Inferior parietal cortex (tissue), 1 donor: Measurements from ENCODE around the gene SCAND1.
A peak's percentile ranks its signal among the peaks of the same experiment; 100 is the strongest.
"Not testable (repeated sequence)": the region's sequence is repeated elsewhere in the genome, so short reads cannot be mapped to it uniquely, and the experiment has no call there.

Source experiments
- DNase-seq: peaks from one replicate; pipeline ENCODE4 v3.0.0-alpha.2; 2016; ENCODE audit errors: extremely low spot score

The SCAND1 gene

GRCh38 chr20:35954200-35954906 is at the start of gene SCAND1:
SCAND1 (minus strand) TSS chr20:35954502; CDS start chr20:35954284, 218 bp downstream.
- DNase-seq: peak; percentile 97

- DNase-seq: no peak
Observed at GRCh38 chr20:36004045-36004444, 49.7 kb upstream of the SCAND1 start.

GRCh38 chr20:36002855-36003254 is 48.6 kb upstream of the SCAND1 start:
- DNase-seq: no peak

- not testable (repeated sequence) for DNase-seq
Observed at GRCh38 chr20:36001331-36001730, 47.0 kb upstream of the SCAND1 start.

DNA sequence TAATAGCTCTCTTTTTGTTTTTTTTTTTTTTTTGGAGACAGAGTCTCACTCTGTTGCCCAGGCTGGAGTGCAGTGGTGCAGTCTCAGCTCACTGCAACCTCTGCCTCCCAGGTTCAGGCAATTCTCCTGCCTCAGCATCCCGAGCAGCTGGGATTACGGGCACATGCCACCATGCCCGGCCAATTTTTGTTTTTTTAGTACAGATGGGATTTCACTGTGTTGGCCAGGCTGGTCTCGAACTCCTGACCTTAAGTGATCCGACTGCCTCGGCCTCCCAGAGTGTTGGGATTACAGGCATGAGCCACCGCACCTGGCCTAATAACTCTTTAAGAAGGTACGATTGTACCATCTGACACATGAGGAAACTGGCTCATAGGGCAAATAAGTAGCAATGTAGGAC is 42.2 kb upstream of the SCAND1 start:
- DNase-seq: not testable (repeated sequence)

- peak; percentile 73 for DNase-seq
Observed at GRCh38 chr20:35994994-35995453, 40.7 kb upstream of the SCAND1 start.

GRCh38 chr20:35992713-35993335 is 38.5 kb upstream of the SCAND1 start:
- DNase-seq: peak; percentile 86

DNA sequence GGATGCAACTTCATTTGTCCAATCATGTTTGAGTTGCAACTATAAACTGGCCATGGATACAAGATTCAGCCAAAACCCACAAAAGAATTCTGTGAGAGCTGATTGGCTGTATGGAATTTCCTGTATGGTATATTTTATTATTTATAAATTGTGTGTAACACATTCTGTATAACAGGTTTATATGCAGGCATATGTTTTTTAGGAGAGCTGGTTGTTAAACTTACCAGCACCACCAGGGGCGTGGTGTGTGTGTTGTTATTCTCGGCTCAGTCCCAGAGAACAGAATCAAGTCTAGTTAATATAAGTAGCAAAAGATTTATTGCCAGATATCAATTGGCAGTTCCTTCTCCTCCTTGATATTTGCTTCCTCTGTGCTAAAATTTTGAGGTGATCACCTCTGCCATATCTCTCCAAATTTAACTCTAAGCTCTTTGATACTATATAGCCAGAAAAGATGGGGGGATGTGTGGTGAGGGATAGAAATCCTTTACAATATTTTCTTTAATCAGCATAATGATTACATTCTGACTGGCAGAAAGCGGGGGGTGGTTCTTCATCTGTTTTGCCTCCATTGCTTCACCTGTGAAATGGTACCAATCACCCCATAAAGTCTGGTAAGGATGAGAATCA is 37.0 kb upstream of the SCAND1 start:
- no peak for DNase-seq

GRCh38 chr20:35988910-35989463 is 34.7 kb upstream of the SCAND1 start:
- DNase-seq: no peak

- no peak for DNase-seq
Observed at GRCh38 chr20:35985806-35986205, 31.5 kb upstream of the SCAND1 start.

DNA sequence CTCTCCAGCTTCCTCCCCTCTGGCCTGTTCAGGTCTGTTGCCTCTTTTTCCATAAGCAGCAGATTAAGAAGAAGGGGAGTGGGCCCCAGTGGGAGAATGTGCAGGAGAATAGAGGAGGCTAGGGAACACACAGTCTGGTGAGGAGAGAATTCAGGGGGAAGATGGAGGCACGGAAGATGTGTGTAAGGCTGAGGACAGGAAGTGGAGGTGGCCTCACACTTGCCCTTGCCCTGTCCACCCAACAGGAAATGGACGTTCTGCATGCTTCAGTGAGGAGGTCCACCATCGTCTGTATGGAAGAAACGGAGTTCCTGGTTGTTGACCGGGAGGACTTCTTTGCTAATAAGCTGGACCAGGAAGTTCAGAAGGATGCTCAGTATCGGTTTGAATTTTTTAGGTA is 30.1 kb upstream of the SCAND1 start:
- no peak for DNase-seq

DNA sequence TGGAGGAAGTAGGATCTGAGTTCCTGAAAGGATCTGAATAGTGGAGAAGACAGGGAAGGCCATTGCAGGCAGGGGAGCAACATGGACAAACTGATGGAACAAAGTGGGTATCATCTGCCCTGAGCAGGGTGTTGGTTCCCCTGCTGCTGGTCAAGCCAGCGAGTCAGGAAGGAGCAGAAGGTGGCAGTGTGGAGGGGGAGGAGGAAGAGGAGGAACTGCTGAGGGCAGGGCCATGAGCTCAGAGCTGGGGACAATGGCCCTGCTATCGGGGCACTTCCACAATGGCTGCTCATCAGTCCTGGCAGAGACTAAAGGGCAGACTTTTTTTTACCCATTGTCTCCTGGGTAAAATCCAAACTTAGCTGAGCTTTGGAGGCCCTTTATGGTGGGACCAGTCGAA is 27.7 kb upstream of the SCAND1 start:
- no peak for DNase-seq

DNA sequence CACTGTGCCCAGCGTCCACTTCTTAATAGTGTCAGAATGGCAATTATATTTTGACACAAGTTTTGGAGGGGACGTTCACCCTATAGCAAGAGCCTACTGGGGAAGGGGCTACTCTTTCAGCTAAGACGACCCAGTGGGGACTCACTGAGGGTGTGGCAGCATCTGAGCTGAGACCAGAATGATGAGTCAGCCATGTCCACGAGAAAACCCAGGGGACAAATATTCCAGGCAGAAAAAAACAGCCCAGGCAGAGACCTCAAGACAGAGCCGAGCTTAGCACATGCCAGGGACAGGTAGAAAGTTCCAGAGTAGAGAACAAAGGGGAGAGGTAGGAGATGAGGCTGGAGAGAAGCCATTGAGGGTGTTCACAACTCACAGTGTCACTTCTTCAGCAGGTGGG is 25.2 kb upstream of the SCAND1 start:
- DNase-seq: no peak

GRCh38 chr20:35978041-35978513 is 23.8 kb upstream of the SCAND1 start:
- DNase-seq: no peak

DNA sequence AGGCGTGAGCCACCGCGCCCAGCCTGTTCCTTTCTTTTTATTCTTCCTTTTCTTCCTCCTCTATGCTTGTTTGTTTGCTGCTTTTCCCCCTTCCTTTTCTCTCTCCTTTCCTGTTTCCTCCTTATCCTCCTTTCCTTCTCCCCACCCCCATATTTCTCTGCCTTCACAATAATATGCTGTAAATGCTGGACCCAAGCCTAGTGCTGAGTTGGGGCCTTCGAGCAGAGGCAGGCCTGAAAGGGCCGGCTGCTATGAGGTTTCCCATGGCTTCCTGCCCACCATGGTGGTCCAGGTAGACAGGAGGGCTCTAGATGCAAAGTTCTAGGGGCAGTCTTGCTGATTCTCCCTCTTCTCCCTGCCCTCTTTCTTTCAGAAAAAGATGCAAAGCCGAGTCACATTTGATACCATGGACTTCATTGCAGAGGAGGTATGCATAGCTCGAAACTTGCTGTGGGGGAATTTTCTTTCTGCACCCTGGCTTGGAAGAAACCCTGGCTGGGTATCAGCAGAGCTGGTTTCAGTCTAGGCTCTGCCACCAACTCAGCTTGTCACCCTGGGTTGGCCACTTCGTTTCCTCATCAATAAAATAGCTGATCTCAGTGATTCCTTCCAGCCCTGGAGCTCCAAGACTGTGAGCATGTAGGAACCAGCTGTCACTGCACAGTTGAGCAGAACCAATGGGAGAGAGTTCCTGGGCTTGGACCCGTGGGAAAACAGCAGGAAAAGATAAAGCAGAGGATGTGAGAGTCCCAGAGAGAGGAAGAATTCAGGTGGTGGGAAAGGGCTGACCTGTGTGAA is 21.5 kb upstream of the SCAND1 start:
- DNase-seq: no peak

- no peak for DNase-seq
Observed at GRCh38 chr20:35974256-35974655, 20.0 kb upstream of the SCAND1 start.

DNA sequence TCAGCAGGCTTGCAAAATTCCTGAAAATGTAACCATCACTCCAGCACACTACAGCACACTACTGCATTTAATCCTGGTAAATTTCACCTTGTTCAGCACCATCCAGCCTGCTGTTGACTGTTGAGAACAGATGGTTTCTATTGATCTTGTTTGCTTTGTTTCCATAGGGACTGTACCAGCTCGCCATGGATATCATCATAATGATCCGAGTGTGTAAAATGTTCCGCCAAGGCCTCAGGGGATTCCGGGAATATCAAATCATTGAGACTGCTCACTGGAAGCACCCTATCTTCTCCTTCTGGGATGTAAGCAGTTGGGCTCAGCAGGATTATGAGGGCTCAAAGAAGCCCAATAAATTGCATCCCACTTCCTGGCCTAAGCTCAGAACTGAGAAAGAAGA is 18.2 kb upstream of the SCAND1 start:
- no peak for DNase-seq

DNA sequence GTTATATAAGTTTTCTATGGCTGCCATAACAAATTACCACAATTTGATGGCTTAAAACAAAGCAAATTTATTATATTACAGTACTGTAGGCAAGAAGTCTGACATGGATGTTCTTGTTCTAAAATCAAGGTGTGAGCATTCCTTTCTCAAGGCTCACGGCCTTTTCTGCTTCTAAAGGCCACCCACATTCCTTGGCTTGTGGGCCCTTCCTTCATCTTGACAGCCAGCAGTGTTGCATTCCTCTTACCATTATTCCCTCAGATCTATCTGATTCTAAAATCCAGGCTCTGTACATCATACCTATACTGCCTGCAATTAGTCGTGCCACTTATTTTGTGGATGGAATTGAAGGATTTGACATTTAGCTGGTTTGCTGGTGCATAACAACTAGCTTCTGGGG is 17.7 kb upstream of the SCAND1 start:
- no peak for DNase-seq

- no peak for DNase-seq
Observed at GRCh38 chr20:35968930-35969329, 14.6 kb upstream of the SCAND1 start.

- no peak for DNase-seq
Observed at GRCh38 chr20:35967979-35968640, 13.8 kb upstream of the SCAND1 start, which contains the start of gene CNBD2. CNBD2 (plus strand) TSS chr20:35968590; CDS start chr20:35968763, 173 bp downstream.

DNA sequence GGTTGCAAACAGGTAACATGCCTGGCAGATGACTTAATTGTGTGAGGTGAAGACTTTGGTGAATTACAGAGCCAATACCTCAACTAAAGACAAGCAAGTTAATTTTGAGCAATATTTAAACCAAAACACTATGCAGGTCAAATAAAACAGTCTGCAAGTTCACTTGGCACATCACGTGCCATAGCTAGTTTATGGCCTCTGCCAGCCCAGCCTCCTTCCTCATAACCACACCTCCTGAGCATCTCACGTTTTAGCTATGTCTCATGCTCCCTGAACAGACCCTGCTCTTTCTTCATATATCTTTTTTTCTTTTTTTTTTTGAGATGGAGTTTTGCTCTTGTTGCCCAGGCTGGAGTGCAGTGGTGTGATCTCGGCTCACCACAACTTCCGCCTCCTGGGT is 9.6 kb upstream of the SCAND1 start:
- DNase-seq: no peak
